B cell (primary cell): ENCODE data around the gene ZNF764. TPM values are rescaled to one million over a fixed set of nuclear protein-coding genes. Genes with fewer than 3 reads are reported as not detected.

Experiments used
- ATAC-seq: fragments of 200-7000 bp; cut with Tn5 transposase; one replicate; pipeline ENCODE4 v1.10.0; 2021; ENCODE audit warnings: low read depth, mild to moderate bottlenecking, moderate number of reproducible peaks, moderate library complexity
- CTCF ChIA-PET: fragments of 350-600 bp; sonication (Branson Sonifier 250); formaldehyde crosslinking; loops from one replicate; lab custom pipeline; 2021; ENCODE audit warnings: antibody characterized with exemption, inconsistent platforms; lab: Charles Lee
- POLR2A ChIA-PET: fragments of 350-600 bp; sonication (Branson Sonifier 250); formaldehyde crosslinking; loops from one replicate; lab custom pipeline; 2021; ENCODE audit warnings: antibody characterized with exemption; lab: Charles Lee
- DNase-seq: peaks from one replicate; pipeline ENCODE4 v3.0.0; 2013
- H2AFZ ChIP-seq: 2 replicates; pipeline ENCODE4 v1.6.1; 2012; ENCODE audit warnings: mild to moderate bottlenecking, low read depth, low read length; ENCODE audit not compliant: insufficient read depth, poor library complexity, severe bottlenecking
- H3K27ac ChIP-seq, 2 donors: 1 replicate in 1 of 2; 2 replicates in 1 of 2; pipeline ENCODE4 v1.5.1; 2012 to 2013; ENCODE audit warnings: low read length in 2 of 2, mild to moderate bottlenecking in 2 of 2, moderate library complexity in 1 of 2
- H3K27me3 ChIP-seq, 4 experiments: fragments of 200-600 bp in 1 of 4; sonication (generic) in 1 of 4; replicated peaks in 1 of 4; 1 replicate in 2 of 4; 2 replicates in 2 of 4; pipeline versions ENCODE4 v1.6.1 to v1.7.0; 2013 to 2016; ENCODE audit warnings: low read length in 3 of 4, mild to moderate bottlenecking in 2 of 4, mixed read lengths in 1 of 4, moderate library complexity in 1 of 4; ENCODE audit not compliant: insufficient read depth in 4 of 4, control insufficient read depth in 3 of 4; ENCODE audit errors: control extremely low read depth in 1 of 4
- H3K36me3 ChIP-seq, 2 experiments: replicated peaks in 1 of 2; 1 replicate in 1 of 2; 2 replicates in 1 of 2; pipeline versions ENCODE4 v1.6.1 to v1.7.1; 2013; ENCODE audit warnings: low read length in 1 of 2; ENCODE audit not compliant: insufficient read depth in 2 of 2, control insufficient read depth in 1 of 2; ENCODE audit errors: control extremely low read depth in 1 of 2, extremely low read depth in 1 of 2
- H3K4me1 ChIP-seq, 2 donors: fragments of 200-600 bp in 1 of 2; sonication (generic) in 1 of 2; 1 replicate in 1 of 2; 2 replicates in 1 of 2; pipeline versions ENCODE4 v1.5.1 to v1.6.1; 2013 to 2017; ENCODE audit warnings: low read length in 2 of 2; ENCODE audit not compliant: control insufficient read depth in 2 of 2, insufficient read depth in 2 of 2
- H3K4me2 ChIP-seq: replicated peaks from 2 replicates; pipeline ENCODE3; 2012; ENCODE audit warnings: mild to moderate bottlenecking, low read depth, low read length; ENCODE audit not compliant: poor library complexity, severe bottlenecking
- H3K4me3 ChIP-seq, 5 experiments: fragments of 200-600 bp in 1 of 5; sonication (generic) in 1 of 5; 1 replicate in 3 of 5; 2 replicates in 2 of 5; pipeline versions ENCODE4 v1.5.1 to v1.7.0; 2011 to 2016; ENCODE audit warnings: low read length in 4 of 5, mild to moderate bottlenecking in 4 of 5, low read depth in 2 of 5, control low read depth in 1 of 5, moderate library complexity in 1 of 5; ENCODE audit not compliant: insufficient read depth in 1 of 5; ENCODE audit errors: control extremely low read depth in 1 of 5, extremely low read depth in 1 of 5
- H3K79me2 ChIP-seq: fragments of 200-600 bp; sonication (generic); one replicate; pipeline ENCODE4 v1.6.0; 2016; ENCODE audit warnings: low read length; ENCODE audit not compliant: control insufficient read depth, insufficient read depth
- H3K9ac ChIP-seq: fragments of 200-600 bp; sonication (generic); 2 replicates; pipeline ENCODE4 v1.6.1; 2017; ENCODE audit warnings: mild to moderate bottlenecking, low read length, moderate library complexity
- H3K9me3 ChIP-seq, 3 donors: one replicate each; pipeline versions ENCODE4 v1.6.1 to v1.7.1; 2013; ENCODE audit warnings: low read length in 2 of 3; ENCODE audit not compliant: control insufficient read depth in 2 of 3, insufficient read depth in 1 of 3; ENCODE audit errors: control extremely low read depth in 1 of 3
- H4K20me1 ChIP-seq: 2 replicates; pipeline ENCODE4 v1.6.0; 2012; ENCODE audit warnings: mild to moderate bottlenecking, low read length; ENCODE audit not compliant: insufficient read depth, control insufficient read depth, poor library complexity, severe bottlenecking
- H3K27ac Mint-ChIP-seq: one replicate; pipeline ENCODE4 v1.8.0; 2021; ENCODE audit warnings: mixed read lengths
- H3K27me3 Mint-ChIP-seq: one replicate; pipeline ENCODE4 v1.8.0; 2021; ENCODE audit warnings: mixed read lengths
- H3K4me1 Mint-ChIP-seq: one replicate; pipeline ENCODE4 v1.8.0; 2021; ENCODE audit warnings: mixed read lengths
- H3K4me3 Mint-ChIP-seq: one replicate; pipeline ENCODE4 v1.8.0; 2021; ENCODE audit warnings: mixed read lengths
- H3K9me3 Mint-ChIP-seq: one replicate; pipeline ENCODE4 v1.8.0; 2022; ENCODE audit warnings: mixed read lengths; ENCODE audit not compliant: insufficient read depth
- CTCF ChIP-seq: fragments of 200-600 bp; IDR thresholded peaks from one replicate; pipeline ENCODE4 v1.8.0; 2022; ENCODE audit warnings: antibody characterized with exemption, mild to moderate bottlenecking
- EZH2 ChIP-seq: IDR thresholded peaks from 2 replicates; pipeline ENCODE4 v1.6.1; 2012; ENCODE audit warnings: borderline replicate concordance, low read depth, mild to moderate bottlenecking, moderate library complexity, low read length; ENCODE audit not compliant: insufficient read depth, poor library complexity, severe bottlenecking
- WGBS: methylation state at CpG from one replicate; pipeline ENCODE4 v1.1.5; 2013; ENCODE audit warnings: missing lambda C conversion rate; ENCODE audit not compliant: insufficient coverage; 5-methylcytosine and 5-hydroxymethylcytosine counted together
- intact Hi-C: fragments of 100-400 bp; cut with micrococcal nuclease; formaldehyde crosslinking; loops from one replicate; pipeline ENCODE4 v1.10.0; 2022
- polyA plus RNA-seq: library from polyadenylated mRNA; depleted of rRNA; stranded (reverse); fragments of >200 nt; gene quantifications from 2 replicates; pipeline ENCODE4 v1.2.3, GENCODE V29; 2012
- total RNA-seq, 2 donors: library from RNA; stranded (reverse); fragments of 120-200 nt in 1 of 2; gene quantifications; 1 replicate in 1 of 2; 2 replicates in 1 of 2; pipeline versions ENCODE4 v1.2.3 to v1.2.4, GENCODE V29; 2013 to 2022

ZNF764 gene
- total and polyA plus RNA-seq, 2 donors (not counting 1 experiment from before 2014, with no cell fraction given) = 12.6 to 20.9 TPM

- no peaks in the 10 kb centered on the region for H3K27me3 ChIP-seq
- H3K79me2 ChIP-seq = no peaks in the 10 kb centered on the region
- H3K9me3 Mint-ChIP-seq = no peaks in the 10 kb centered on the region
- ChIA-PET CTCF (interaction anchor here (0.8 to 1.4 kb wide), 3 partner anchors 64 to 183 kb away, joined by 3 read pairs; no protein-coding TSS in a partner anchor), POLR2A (interaction anchor here (0.6 to 0.7 kb wide), 2 partner anchors 21 to 534 kb away, joined by 3 to 6 read pairs; no protein-coding TSS in a partner anchor)
- H3K4me2 ChIP-seq = no peak overlapping the region
- peaks cover 6 to 62% of the 10 kb centered on the region in 2 experiments for H3K36me3 ChIP-seq
- no peak overlapping the region for H3K27ac ChIP-seq
- TF ChIP-seq EZH2 = no peak
- TF ChIP-seq CTCF = no peak
- no peaks in the 10 kb centered on the region for H3K27me3 Mint-ChIP-seq
- no peaks in the 10 kb centered on the region for H3K9me3 ChIP-seq
- no peak overlapping the region for H2AFZ ChIP-seq
- H3K4me1 ChIP-seq = no peaks in the 10 kb centered on the region
- ATAC-seq (no peak), DNase-seq (no peak)
- H3K4me3 Mint-ChIP-seq = no peak overlapping the region
- H3K27ac Mint-ChIP-seq = peak overlapping the region; percentile 10
- no peak overlapping the region for H3K9ac ChIP-seq
- intact Hi-C loops = no loop called here
- H3K4me3 ChIP-seq = no peak overlapping the region
- H4K20me1 ChIP-seq = no peaks in the 10 kb centered on the region
- WGBS = 91% methylated on average over 3 of the region's 4 CpGs
- H3K4me1 Mint-ChIP-seq = no peaks in the 10 kb centered on the region
Observed at GRCh38 chr16:30510376-30510938, 47.7 kb downstream of the ZNF764 start.

DNA sequence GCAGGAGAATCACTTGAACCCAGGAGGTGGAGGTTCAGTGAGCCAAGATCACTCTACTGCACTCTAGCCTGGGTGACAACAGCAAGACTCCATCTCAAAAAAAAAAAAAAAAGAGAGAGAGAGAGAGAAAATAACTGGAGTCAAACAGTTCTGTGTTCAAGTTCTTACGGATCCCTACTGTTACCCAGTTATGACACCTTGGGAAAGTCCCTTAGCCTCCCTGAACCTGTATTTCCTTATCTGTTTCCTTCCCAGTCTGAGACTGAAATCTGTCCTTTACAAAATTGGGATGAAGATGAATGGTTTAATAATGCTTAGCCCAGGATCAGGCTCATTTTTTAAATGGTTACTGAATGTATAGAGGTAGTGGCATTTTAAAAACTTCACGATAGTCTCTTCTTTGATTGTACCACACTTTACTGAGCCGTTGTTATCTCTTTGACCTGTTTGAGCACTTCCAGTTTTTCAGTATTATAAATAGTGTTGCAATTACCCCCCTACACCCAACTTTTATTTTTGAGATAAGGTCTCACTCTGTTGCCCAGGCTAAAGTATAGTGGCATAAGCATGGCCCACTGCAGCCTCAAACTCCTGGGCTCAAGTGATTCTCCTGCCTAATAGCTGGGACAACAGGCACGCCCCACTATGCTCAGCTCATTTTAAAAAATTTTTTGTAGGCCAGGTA lies 49.0 kb downstream of the ZNF764 start:
- no peaks in the 10 kb centered on the region for H4K20me1 ChIP-seq
- no peaks in the 10 kb centered on the region for H3K4me1 ChIP-seq
- H3K9ac ChIP-seq = no peak overlapping the region
- Mint-ChIP-seq H3K4me1 (no peaks in the 10 kb centered on the region), H3K9me3 (no peaks in the 10 kb centered on the region), H3K4me3 (no peak overlapping the region), H3K27me3 (no peaks in the 10 kb centered on the region), H3K27ac (no peak overlapping the region)
- ChIA-PET CTCF (interaction anchor here (1.0 to 1.2 kb wide), 2 partner anchors 26 to 79 kb away, joined by 3 to 4 read pairs; partner anchors contain the start of gene DCTPP1), POLR2A (interaction anchor here (0.6 to 0.7 kb wide), 2 partner anchors 9 to 16 kb away, joined by 4 to 6 read pairs; no protein-coding TSS in a partner anchor)
- no peak overlapping the region for H3K4me3 ChIP-seq
- H3K27me3 ChIP-seq = no peaks in the 10 kb centered on the region
- no peaks in the 10 kb centered on the region for H3K79me2 ChIP-seq
- DNase-seq (no peak), ATAC-seq (no peak)
- H3K27ac ChIP-seq = no peak overlapping the region
- intact Hi-C loops = no loop called here
- no peak overlapping the region for H2AFZ ChIP-seq
- no peak overlapping the region for H3K4me2 ChIP-seq
- TF ChIP-seq EZH2 (no peak), CTCF (no peak)
- H3K9me3 ChIP-seq = no peaks in the 10 kb centered on the region
- WGBS = 100% methylated on average over 1 of the region's 4 CpGs
- peaks cover 10 to 63% of the 10 kb centered on the region in 2 experiments for H3K36me3 ChIP-seq
